ENCODE measurements around the gene OSBPL5.
"Not testable (repeated sequence)": the region's sequence is repeated elsewhere in the genome, so short reads cannot be mapped to it uniquely, and the experiment has no call there.

- TF ChIP-seq CTCF, POLR2A, EP300, POLR2AphosphoS5 (IDR thresholded peaks at IDR 0.05): not testable (repeated sequence)
These were observed 101.2 kb downstream of the OSBPL5 start for GRCh38 chr11:3063876-3064275.
